Measurements from ENCODE around the gene PDZD7. TPM values are rescaled to one million over a fixed set of nuclear protein-coding genes. Genes with fewer than 3 reads are reported as not detected.
A peak's percentile ranks its signal among the peaks of the same experiment; 100 is the strongest.

The PDZD7 gene
- polyA plus RNA-seq, 10 donors = 0.43 to 1.5 (median 1.2) TPM

- peak in 2 of 3 donors; percentile 70 to 87 for DNase-seq
Measured at GRCh38 chr10:101018600-101019439, 12.1 kb downstream of the PDZD7 start.

- DNase-seq = peak in 1 of 3 donors; percentile 49
Measured at GRCh38 chr10:101018118-101018599, 12.8 kb downstream of the PDZD7 start.

- DNase-seq = no peak
Measured at GRCh38 chr10:101016814-101017213, 14.1 kb downstream of the PDZD7 start.

GRCh38 chr10:101015582-101015973 lies 15.4 kb downstream of the PDZD7 start:
- DNase-seq = no peak

GRCh38 chr10:101014966-101015581 lies 15.9 kb downstream of the PDZD7 start:
- DNase-seq = no peak

GRCh38 chr10:101014230-101014884 lies 16.6 kb downstream of the PDZD7 start:
- DNase-seq = peak in 2 of 3 donors; percentile 79 to 82

- DNase-seq = no peak
Measured at GRCh38 chr10:101013365-101013825, 17.5 kb downstream of the PDZD7 start.

- DNase-seq = peak; percentile 80 to 89 (median 89)
Measured at GRCh38 chr10:101012525-101013364, 18.2 kb downstream of the PDZD7 start.

- DNase-seq = no peak
Measured at GRCh38 chr10:101011517-101012423, 19.2 kb downstream of the PDZD7 start.

GRCh38 chr10:101010329-101010728 lies 20.6 kb downstream of the PDZD7 start:
- no peak for DNase-seq

- DNase-seq = no peak
Measured at GRCh38 chr10:101008823-101009423, 22.0 kb downstream of the PDZD7 start.

- no peak for DNase-seq
Measured at GRCh38 chr10:101007915-101008822, 22.8 kb downstream of the PDZD7 start.

- DNase-seq = no peak
Measured at GRCh38 chr10:101007099-101007711, 23.7 kb downstream of the PDZD7 start.

- DNase-seq = peak in 2 of 3 donors; percentile 52 to 86
Measured at GRCh38 chr10:101006593-101007098, 24.3 kb downstream of the PDZD7 start.

GRCh38 chr10:101005869-101006567 lies 24.9 kb downstream of the PDZD7 start:
- DNase-seq = no peak

GRCh38 chr10:101005361-101005760 lies 25.6 kb downstream of the PDZD7 start:
- peak in 1 of 3 donors; percentile 57 for DNase-seq

- no peak for DNase-seq
Measured at GRCh38 chr10:101003639-101004206, 27.2 kb downstream of the PDZD7 start.
